ENCODE data around the gene GKN2.

- TF ChIP-seq CTCF (IDR thresholded peaks at IDR 0.05) (no peak), POLR2A (IDR thresholded peaks at IDR 0.05) (no peak)
Observed at GRCh38 chr2:68936889-68937288, 15.8 kb downstream of the GKN2 start.

Data from gastroesophageal sphincter (tissue), 3 donors.